Measurements from ENCODE around the gene NUDT17. TPM values are rescaled to one million over a fixed set of nuclear protein-coding genes. Genes with fewer than 3 reads are reported as not detected.

Gene NUDT17
- total and polyA plus RNA-seq, 2 of the 4 experiments (the other 2 are of a cell fraction) = 2.3 to 2.8 TPM

DNA sequence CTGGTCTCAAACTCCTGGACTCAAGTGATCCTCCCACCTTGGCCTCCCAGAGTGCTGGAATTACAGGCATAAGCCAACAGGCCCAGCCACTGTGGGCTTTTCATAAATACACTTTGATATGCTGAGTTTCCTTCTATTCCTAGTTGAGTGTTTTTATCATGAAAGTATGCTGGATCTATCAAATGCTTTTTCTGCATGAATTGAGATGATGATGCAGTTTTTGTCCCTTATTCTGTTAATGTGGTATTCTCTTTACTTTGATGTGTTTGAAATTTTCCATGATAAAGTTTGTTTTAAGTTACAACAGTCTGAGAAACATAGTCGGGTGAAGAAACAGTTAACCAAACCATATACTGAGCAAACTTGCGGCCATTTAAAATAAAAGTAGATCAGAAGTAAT lies 45.6 kb upstream of the NUDT17 start:
- H2AK5ac ChIP-seq (ENCODE audit: low read depth, low read length) = no peak overlapping the region
- peaks cover 55% of the 10 kb centered on the region for H4K20me1 ChIP-seq (ENCODE audit: insufficient read depth, low read length)
- peaks cover 6% of the 10 kb centered on the region; the same call in 1 of the 2 replicates for H3K9me1 ChIP-seq (ENCODE audit: insufficient read depth, low read length)
- intact Hi-C loops (cut with micrococcal nuclease) (no loop called here), dilution Hi-C loops (cut with HindIII; ENCODE audit: low sequenced_read_pairs, unreplicated experiment) (no loop called here), in situ Hi-C loops (cut with MboI; ENCODE audit: low sequenced_read_pairs) (no loop called here)
- peaks cover 10% of the 10 kb centered on the region for H3K4me1 ChIP-seq (ENCODE audit: control insufficient read depth, insufficient read depth, low read length)
- no peak overlapping the region for H3K23ac ChIP-seq (ENCODE audit: low read depth, low read length)
- H3K4ac ChIP-seq (ENCODE audit: low read depth, low read length) = no peak overlapping the region
- no peak overlapping the region for H3K18ac ChIP-seq (ENCODE audit: low read depth, low read length)
- BruUV-seq (replicated peaks) = no TSS peak
- H4K8ac ChIP-seq (ENCODE audit: low read depth in 2 of 2, low read length in 2 of 2) = no peak overlapping the region
- CTCF ChIA-PET = no interaction called here
- no peak overlapping the region for H3K4me3 ChIP-seq (ENCODE audit: insufficient read depth, low read depth, low read length)
- ATAC-seq (ENCODE audit: low read depth) (no peak), DNase-seq (no peak)
- TF ChIP-seq, protein P1, sequence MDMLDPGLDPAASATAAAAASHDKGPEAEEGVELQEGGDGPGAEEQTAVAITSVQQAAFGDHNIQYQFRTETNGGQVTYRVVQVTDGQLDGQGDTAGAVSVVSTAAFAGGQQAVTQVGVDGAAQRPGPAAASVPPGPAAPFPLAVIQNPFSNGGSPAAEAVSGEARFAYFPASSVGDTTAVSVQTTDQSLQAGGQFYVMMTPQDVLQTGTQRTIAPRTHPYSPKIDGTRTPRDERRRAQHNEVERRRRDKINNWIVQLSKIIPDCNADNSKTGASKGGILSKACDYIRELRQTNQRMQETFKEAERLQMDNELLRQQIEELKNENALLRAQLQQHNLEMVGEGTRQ (IDR thresholded peaks at IDR 0.05; ENCODE audit: low read depth, low read length) = no peak
- no peak for TF ChIP-seq MAFK (IDR thresholded peaks at IDR 0.05; ENCODE audit: low read depth, low read length)
- TF ChIP-seq RAD21 (IDR thresholded peaks at IDR 0.05; ENCODE audit: low read length) = no peak
- H2AFZ ChIP-seq (replicated peaks; ENCODE audit: low read length, poor library complexity) = no peak overlapping the region
- H2AK9ac ChIP-seq (replicated peaks; ENCODE audit: low read depth, low read length, poor library complexity) = no peak overlapping the region
- H4K5ac ChIP-seq (ENCODE audit: low read depth, low read length) = no peak overlapping the region
- peaks cover 21 to 84% of the 10 kb centered on the region in 2 experiments for H3K79me1 ChIP-seq (ENCODE audit: low read depth in 1 of 2, low read length in 2 of 2)
- H4K91ac ChIP-seq (ENCODE audit: insufficient read depth, low read depth, low read length) = no peak overlapping the region
- H3K4me2 ChIP-seq (ENCODE audit: low read depth, low read length) = no peak overlapping the region
- peaks cover 5% of the 10 kb centered on the region for H3K9me3 ChIP-seq (ENCODE audit: control insufficient read depth, insufficient read depth, low read length)
- H2BK20ac ChIP-seq (ENCODE audit: low read depth, low read length) = no peak overlapping the region
- peaks cover 4% of the 10 kb centered on the region; the same call in 1 of the 2 replicates for H3K36me3 ChIP-seq (ENCODE audit: control insufficient read depth, insufficient read depth, low read length)
- H3K14ac ChIP-seq (replicated peaks; ENCODE audit: low read depth, low read length) = no peak overlapping the region
- no peak overlapping the region for H3K27ac ChIP-seq (ENCODE audit: insufficient read depth, low read length)
- H2BK15ac ChIP-seq (ENCODE audit: low read depth, low read length) = no peak overlapping the region
- H2BK5ac ChIP-seq (ENCODE audit: low read depth, low read length, poor library complexity, severe bottlenecking) = no peak overlapping the region
- H3K9ac ChIP-seq (ENCODE audit: low read depth, low read length) = no peak overlapping the region
- H3K56ac ChIP-seq (ENCODE audit: extremely low read depth, insufficient read depth, low read length) = no peak overlapping the region
- H3K27me3 ChIP-seq (ENCODE audit: control insufficient read depth, insufficient read depth, low read length) = no peaks in the 10 kb centered on the region
- POLR2A ChIA-PET (ENCODE audit: unreplicated experiment) = no interaction called here
- no CpG with 5 or more reads among the region's 2 CpGs for WGBS, 2 experiments (ENCODE audit: extremely low coverage in 2 of 2, insufficient read length in 1 of 2)
- H2BK120ac ChIP-seq (ENCODE audit: low read depth, low read length) = no peak overlapping the region
